ENCODE results near the gene CALU. TPM values are rescaled to one million over a fixed set of nuclear protein-coding genes. Genes with fewer than 3 reads are reported as not detected.

Gene CALU
- total RNA-seq, 1 experiment from 2014 or later: 168 TPM

DNA sequence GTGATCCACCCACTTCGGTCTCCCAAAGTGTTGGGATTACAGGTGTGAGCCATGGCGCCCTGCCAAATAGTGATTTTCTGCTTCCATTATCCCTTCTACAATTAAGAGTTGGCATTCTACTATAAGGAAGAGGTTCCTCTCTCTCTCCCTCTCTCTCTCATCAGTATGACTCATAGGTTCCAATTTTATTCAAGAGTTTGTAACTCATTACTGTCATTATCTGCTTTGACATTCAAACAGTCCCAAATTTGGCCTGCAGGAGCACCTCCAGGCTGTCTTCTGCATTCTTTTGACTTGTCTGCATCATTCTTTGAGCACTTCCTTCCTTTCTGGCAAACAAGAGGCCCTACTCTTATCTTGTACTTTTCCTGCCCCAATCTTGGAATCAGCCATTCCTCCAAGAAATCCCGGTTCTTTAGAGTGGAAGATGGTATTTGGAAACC lies 33.2 kb upstream of the CALU start:
- H3K79me1 ChIP-seq (ENCODE audit: insufficient read depth, low read depth, low read length, poor library complexity, severe bottlenecking): no peaks in the 10 kb centered on the region
- no peaks in the 10 kb centered on the region for H3K79me2 ChIP-seq (ENCODE audit: insufficient read depth, low read length)
- no peaks in the 10 kb centered on the region for H3K23me2 ChIP-seq (ENCODE audit: insufficient read length, low read depth, low read length, poor library complexity, severe bottlenecking)
- no peak for DNase-seq
- no peak overlapping the region for H2BK20ac ChIP-seq (ENCODE audit: low read depth, low read length, poor library complexity, severe bottlenecking)
- peaks cover 3% of the 10 kb centered on the region; the same call in 1 of the 2 replicates for H3K4me1 ChIP-seq (ENCODE audit: insufficient read depth, low read length)
- H3K9ac ChIP-seq (ENCODE audit: extremely low read depth, insufficient read length, low read length): no peak overlapping the region
- H3K27ac ChIP-seq (ENCODE audit: insufficient read length, low read depth, low read length): no peak overlapping the region
- H4K5ac ChIP-seq (ENCODE audit: insufficient read length, low read depth, low read length): no peak overlapping the region
- Mint-ChIP-seq H3K27me3 (ENCODE audit: low read depth) (no peaks in the 10 kb centered on the region), H3K27ac (no peak overlapping the region), H3K4me1 (peaks cover 45 to 59% of the 10 kb centered on the region in 2 experiments), H3K9me3 (0 out of 5 replicates have a peak, but pooled peaks cover 0 to under 1% of the 10 kb centered on the region in 2 experiments), H3K36me3 (ENCODE audit: insufficient read depth in 1 of 3, low read depth in 3 of 3) (no peaks in the 10 kb centered on the region; a peak in 2 of 7 replicates), H3K4me3 (no peak overlapping the region)
- no peak overlapping the region for H2AK5ac ChIP-seq (ENCODE audit: insufficient read length, low read length)
- no peak overlapping the region for H2AFZ ChIP-seq (ENCODE audit: low read length)
- no peak overlapping the region for H2BK5ac ChIP-seq (ENCODE audit: insufficient read length, low read length)
- no peak overlapping the region for H3K4me2 ChIP-seq (ENCODE audit: insufficient read depth, insufficient read length, low read length)
- H4K20me1 ChIP-seq (ENCODE audit: control insufficient read depth, insufficient read depth, insufficient read length): no peaks in the 10 kb centered on the region
- H2BK12ac ChIP-seq (ENCODE audit: insufficient read length, low read depth, low read length): no peak overlapping the region
- H3K14ac ChIP-seq (ENCODE audit: insufficient read depth, low read length): no peak overlapping the region
- no peak overlapping the region for H3K56ac ChIP-seq (ENCODE audit: insufficient read length, low read depth, low read length)
- H2BK120ac ChIP-seq (ENCODE audit: low read depth, low read length, poor library complexity, severe bottlenecking): no peak overlapping the region
- no peak overlapping the region for H2BK15ac ChIP-seq (ENCODE audit: low read depth, low read length)
- H3K18ac ChIP-seq (ENCODE audit: insufficient read length, low read depth, low read length): no peak overlapping the region
- no peak overlapping the region for H3K4ac ChIP-seq (ENCODE audit: low read depth, low read length)
- no peaks in the 10 kb centered on the region for H3K27me3 ChIP-seq (ENCODE audit: insufficient read depth, low read length)
- TF ChIP-seq, protein P1, sequence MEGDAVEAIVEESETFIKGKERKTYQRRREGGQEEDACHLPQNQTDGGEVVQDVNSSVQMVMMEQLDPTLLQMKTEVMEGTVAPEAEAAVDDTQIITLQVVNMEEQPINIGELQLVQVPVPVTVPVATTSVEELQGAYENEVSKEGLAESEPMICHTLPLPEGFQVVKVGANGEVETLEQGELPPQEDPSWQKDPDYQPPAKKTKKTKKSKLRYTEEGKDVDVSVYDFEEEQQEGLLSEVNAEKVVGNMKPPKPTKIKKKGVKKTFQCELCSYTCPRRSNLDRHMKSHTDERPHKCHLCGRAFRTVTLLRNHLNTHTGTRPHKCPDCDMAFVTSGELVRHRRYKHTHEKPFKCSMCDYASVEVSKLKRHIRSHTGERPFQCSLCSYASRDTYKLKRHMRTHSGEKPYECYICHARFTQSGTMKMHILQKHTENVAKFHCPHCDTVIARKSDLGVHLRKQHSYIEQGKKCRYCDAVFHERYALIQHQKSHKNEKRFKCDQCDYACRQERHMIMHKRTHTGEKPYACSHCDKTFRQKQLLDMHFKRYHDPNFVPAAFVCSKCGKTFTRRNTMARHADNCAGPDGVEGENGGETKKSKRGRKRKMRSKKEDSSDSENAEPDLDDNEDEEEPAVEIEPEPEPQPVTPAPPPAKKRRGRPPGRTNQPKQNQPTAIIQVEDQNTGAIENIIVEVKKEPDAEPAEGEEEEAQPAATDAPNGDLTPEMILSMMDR (conservative IDR thresholded peaks at IDR 0.05): no peak
- no peaks in the 10 kb centered on the region for H3K9me3 ChIP-seq (ENCODE audit: control insufficient read depth, low read depth, low read length)
- H3T11ph ChIP-seq (ENCODE audit: low read length): no peak overlapping the region
- no CpG with 5 or more reads among the region's 3 CpGs for WGBS (ENCODE audit: extremely low coverage, insufficient read length, low lambda C conversion rate)
- H4K91ac ChIP-seq (ENCODE audit: insufficient read length, low read depth, low read length): no peak overlapping the region
- no peak overlapping the region for H4K8ac ChIP-seq (replicated peaks; ENCODE audit: insufficient read length, low read depth, low read length)
- no peak overlapping the region for H3K23ac ChIP-seq (ENCODE audit: insufficient read length, low read depth, low read length)

Measured in H9 (cell line).